Measurements from ENCODE around the gene COTL1. TPM values are rescaled to one million over a fixed set of nuclear protein-coding genes. Genes with fewer than 3 reads are reported as not detected.

COTL1 gene
- total and polyA plus RNA-seq, 9 of the 15 experiments (the other 6 are each of a cell fraction or from before 2014, with no cell fraction given): 27.7 to 185 (median 72.5) TPM

- TF ChIP-seq, protein P1, sequence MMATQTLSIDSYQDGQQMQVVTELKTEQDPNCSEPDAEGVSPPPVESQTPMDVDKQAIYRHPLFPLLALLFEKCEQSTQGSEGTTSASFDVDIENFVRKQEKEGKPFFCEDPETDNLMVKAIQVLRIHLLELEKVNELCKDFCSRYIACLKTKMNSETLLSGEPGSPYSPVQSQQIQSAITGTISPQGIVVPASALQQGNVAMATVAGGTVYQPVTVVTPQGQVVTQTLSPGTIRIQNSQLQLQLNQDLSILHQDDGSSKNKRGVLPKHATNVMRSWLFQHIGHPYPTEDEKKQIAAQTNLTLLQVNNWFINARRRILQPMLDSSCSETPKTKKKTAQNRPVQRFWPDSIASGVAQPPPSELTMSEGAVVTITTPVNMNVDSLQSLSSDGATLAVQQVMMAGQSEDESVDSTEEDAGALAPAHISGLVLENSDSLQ (IDR thresholded peaks at IDR 0.05): peak; percentile 87
- TF ChIP-seq LEF1 (IDR thresholded peaks at IDR 0.05) (peak; percentile 68; the same call in 1 of the 2 replicates), CXXC5 (CRISPR knock-in tag; IDR thresholded peaks at IDR 0.05) (peak; percentile 61), ETV6 (IDR thresholded peaks at IDR 0.05; ENCODE audit: borderline replicate concordance in 1 of 2, low read depth in 2 of 2, low read length in 1 of 2) (0 out of 4 replicates have a peak, but pooled peaks of 1 of the 2 experiments have one; percentile 71), ETV6 (CRISPR knock-in tag; IDR thresholded peaks at IDR 0.05; ENCODE audit: borderline replicate concordance) (no peak), CTBP1 (IDR thresholded peaks at IDR 0.05; ENCODE audit: borderline replicate concordance) (peak; percentile 58; the same call in 1 of the 2 replicates), DPF2 (IDR thresholded peaks at IDR 0.05) (peak; percentile 87), FOXJ2 (tag; IDR thresholded peaks at IDR 0.05) (no peak), ZNF263 (CRISPR knock-in tag; IDR thresholded peaks at IDR 0.05; ENCODE audit: borderline replicate concordance) (peak; percentile 43; the same call in 1 of the 2 replicates), KLF1 (tag; IDR thresholded peaks at IDR 0.05) (0 out of 2 replicates have a peak, but pooled peaks have one; percentile 42), ATF7 (IDR thresholded peaks at IDR 0.05) (no peak), ETV1 (tag; conservative IDR thresholded peaks at IDR 0.05; ENCODE audit: low read depth) (peak; percentile 95), UBTF (IDR thresholded peaks at IDR 0.05; ENCODE audit: borderline replicate concordance in 1 of 2, low read depth in 2 of 2, low read length in 2 of 2) (no peak), ZEB2 (IDR thresholded peaks at IDR 0.05) (0 out of 2 replicates have a peak, but pooled peaks have one; percentile 34), TRIM28 (IDR thresholded peaks at IDR 0.05) (peak; percentile 85), CREM (IDR thresholded peaks at IDR 0.05; ENCODE audit: low read depth) (peak; percentile 57), ZBTB1 (CRISPR knock-in tag; IDR thresholded peaks at IDR 0.05; ENCODE audit: borderline replicate concordance, low read depth) (no peak), DLX4 (CRISPR knock-in tag; IDR thresholded peaks at IDR 0.05) (no peak), ZNF639 (CRISPR knock-in tag; conservative IDR thresholded peaks at IDR 0.05 in 1 of 2, IDR thresholded peaks at IDR 0.05 in 1 of 2) (peak in 1 of 2 experiments; percentile 63; a peak in 1 of 4 replicates), TOE1 (IDR thresholded peaks at IDR 0.05; ENCODE audit: borderline replicate concordance) (0 out of 2 replicates have a peak, but pooled peaks have one; percentile 34), TOE1 (CRISPR knock-in tag; IDR thresholded peaks at IDR 0.05; ENCODE audit: borderline replicate concordance, low read depth) (no peak), SMAD3 (CRISPR knock-in tag; conservative IDR thresholded peaks at IDR 0.05) (no peak)
- TF ChIP-seq, protein P2, sequence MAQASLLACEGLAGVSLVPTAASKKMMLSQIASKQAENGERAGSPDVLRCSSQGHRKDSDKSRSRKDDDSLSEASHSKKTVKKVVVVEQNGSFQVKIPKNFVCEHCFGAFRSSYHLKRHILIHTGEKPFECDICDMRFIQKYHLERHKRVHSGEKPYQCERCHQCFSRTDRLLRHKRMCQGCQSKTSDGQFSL (CRISPR knock-in tag; IDR thresholded peaks at IDR 0.05): 0 out of 2 replicates have a peak, but pooled peaks have one; percentile 43
- TF ChIP-seq, protein P2 (tag; IDR thresholded peaks at IDR 0.05): no peak
Measured at GRCh38 chr16:84607694-84608093, 10.2 kb downstream of the COTL1 start (continued).

Data from K562 (cell line).